Measurements from ENCODE around the gene RSPH3.
"Not testable (repeated sequence)": the region's sequence is repeated elsewhere in the genome, so short reads cannot be mapped to it uniquely, and the experiment has no call there.

Gene RSPH3

DNA sequence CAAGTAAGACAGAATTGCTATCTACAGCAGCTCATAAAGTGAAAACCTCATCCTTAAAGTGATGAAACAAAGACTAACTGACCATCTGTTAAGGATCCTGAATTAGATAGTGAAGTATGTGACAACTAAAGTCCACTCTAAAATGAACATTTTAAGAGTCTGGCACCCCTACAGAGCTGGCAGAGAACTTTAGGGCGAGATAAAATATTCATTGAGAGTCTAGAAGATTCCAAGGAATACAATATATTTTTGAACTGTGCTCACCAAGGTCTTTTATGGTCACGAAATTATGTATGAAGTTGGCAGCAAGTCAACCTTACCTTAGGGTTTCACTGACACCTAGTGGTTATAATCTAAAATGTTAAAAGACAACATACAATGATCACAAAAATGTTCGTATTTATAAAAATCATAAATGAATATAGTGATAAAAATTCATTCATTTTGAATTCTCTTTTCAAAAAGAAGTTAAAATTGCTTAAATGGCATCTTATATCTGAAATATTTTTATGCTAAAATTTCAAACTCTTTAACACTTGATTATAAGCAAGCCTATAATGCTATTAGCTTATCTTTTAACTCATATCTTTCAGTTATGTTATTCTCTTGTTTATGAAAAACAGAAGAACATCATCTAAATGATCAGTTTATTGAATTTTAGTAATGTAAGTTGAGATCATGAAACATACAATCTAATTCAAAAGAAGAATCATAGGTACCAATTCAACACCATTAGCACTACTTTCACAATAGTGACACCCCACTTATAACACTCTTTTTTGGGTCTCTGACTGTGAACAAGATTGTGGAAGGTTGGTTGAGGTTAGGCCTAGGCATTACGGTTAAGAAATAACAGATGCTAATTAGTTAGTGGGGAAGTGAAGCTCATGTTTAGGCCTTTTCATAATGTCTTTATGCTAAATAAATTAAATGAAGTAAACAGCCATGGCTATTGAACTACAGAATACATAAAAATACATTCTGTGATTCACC is 27.5 kb downstream of the RSPH3 start:
- DNase-seq (ENCODE audit: low read depth in 2 of 2): no peak

DNA sequence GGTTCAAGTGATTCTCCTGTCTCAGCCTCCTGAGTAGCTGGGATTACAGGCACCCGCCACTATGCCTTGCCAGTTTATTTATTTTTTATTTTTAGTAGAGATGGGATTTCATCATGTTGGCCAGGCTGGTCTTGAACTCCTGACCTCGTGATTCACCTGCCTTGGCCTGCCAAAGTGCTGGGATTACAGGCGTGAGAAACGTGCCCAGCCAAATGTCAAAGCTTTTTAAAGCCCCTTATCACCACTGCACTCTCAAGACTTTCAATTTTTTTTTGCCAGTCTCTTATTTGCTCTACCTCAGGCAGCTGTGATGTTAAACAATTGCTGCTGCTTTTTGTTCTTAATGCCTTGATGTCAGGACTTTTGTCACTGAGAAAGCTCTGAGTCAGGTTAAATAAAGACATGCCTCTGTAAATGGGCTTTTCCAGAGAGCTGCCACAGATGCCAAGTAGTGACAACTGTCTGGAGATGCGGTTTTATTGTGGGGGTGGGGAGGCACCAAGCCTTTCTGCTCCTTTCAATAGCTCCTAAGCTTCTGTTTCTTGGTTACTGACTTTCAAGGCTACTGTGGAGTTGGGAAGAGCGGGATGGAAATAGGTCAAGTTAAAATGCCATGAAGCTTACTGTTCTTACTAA is 29.2 kb downstream of the RSPH3 start:
- DNase-seq (ENCODE audit: low read depth in 2 of 2): no peak

DNA sequence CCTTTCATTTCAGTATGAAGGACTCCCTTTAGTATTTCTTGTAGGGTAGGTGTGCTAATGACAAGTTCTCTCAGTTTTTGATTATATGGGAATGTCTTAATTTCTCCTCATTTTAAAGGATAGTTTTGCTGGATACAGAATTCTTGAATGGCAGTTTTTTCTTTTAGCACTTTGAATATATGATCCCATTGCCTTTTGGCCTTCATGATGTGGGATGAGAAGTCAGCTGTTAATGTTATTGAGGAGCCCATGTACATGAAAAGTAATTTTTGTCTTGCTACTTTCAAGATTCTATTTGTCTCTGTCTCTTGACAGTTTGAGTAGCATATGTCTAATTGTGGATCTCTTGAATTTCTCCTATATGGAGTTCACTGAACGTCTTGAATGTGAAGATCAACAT is 30.9 kb downstream of the RSPH3 start:
- no peak for DNase-seq (ENCODE audit: low read depth in 2 of 2)

DNA sequence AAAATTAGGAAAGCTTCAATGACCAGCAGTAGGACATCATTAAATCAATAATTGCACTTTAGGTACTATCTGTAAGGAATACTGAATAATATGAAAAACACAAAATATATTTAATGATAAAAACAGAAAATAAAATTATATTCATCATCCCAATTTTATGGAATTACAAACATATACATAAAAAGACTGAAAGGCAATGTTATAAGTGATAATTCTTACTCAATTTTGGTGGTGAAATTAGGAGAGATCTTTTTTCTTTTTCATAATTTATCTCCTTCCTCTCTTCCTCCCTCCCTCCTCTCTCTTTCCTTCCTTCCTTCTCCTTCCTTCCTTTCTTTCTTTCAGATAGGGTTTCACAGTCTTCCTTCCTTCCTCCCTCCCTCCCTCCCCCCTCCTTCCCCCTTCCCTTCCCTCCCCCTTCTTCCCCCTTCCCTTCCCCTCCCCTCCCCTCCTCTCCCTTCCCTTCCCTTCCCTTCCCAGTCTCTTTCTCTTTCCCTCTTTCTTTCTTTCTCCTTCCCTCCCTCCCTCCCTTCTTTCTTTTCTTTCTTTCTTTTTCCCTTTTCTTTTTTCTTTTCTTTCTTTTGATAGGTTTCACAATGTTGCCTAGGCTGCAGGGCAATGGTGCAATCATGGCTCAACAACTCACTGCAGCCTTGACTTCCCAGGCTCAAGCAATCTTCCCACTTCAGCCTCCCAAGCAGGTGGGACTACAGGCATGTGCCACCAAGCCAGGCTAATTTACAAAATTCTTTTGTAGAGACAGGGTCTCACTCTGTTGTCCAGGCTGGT is 36.8 kb downstream of the RSPH3 start:
- DNase-seq (ENCODE audit: low read depth in 2 of 2): no peak

DNA sequence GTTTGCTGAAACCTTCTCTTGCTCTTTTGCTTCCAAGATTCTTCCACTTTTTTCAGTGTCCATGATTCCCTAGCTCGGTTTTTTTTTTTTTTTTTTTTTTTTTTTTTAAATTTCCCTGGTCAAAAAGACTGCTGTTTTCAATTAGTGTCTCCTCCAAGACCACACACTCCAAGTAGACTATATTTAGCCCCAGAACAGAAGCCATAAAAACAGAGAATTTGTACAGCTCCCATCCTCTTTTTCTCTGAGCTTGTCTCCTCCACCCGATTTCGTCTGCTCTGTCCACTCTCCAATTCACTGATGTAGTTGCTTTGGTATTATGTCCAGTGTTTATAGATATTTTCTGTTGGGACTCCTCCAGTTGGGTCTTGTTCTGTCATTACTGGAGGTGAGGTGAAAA is 37.6 kb downstream of the RSPH3 start:
- no peak for DNase-seq (ENCODE audit: low read depth in 2 of 2)

DNA sequence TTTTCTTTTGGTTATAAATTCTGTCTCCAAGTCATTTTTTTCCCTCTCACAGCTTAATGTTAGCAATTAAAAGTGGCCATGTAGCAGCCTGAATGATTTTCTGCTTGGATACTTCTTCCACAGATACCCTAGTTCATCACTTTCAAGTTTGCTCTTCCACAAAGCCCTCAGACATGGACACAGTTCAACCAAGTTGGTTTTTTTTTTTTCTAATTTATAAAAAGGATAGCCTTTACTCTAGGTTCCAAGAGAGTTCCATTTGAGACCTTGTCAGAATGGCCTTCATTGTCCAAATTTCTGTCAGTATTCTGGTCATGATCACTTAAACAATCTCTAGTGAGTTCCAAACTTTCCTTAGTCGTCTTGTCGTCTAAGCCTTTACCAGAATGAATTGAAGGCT is 40.0 kb downstream of the RSPH3 start:
- no peak for DNase-seq (ENCODE audit: low read depth in 2 of 2)

DNA sequence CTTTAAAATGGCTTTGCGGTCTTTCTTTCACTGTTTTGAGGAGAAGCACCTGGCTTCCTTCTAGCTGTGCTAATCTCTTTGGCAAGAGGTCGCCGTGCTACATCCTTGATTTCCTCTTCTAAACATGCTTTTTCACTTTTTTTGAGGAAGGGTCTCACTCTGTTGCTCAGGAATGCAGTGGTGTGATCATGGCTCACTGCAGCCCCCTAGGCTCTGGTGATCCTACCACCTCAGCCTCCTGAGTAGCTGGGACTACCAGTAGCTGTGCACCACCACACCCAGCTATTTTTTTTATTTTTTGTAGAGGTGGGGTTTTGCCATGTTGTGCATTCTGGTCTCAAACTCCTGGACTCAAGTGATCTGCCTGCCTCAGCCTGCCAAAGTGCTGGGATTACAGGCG is 40.5 kb downstream of the RSPH3 start:
- no peak for DNase-seq (ENCODE audit: low read depth in 2 of 2)

DNA sequence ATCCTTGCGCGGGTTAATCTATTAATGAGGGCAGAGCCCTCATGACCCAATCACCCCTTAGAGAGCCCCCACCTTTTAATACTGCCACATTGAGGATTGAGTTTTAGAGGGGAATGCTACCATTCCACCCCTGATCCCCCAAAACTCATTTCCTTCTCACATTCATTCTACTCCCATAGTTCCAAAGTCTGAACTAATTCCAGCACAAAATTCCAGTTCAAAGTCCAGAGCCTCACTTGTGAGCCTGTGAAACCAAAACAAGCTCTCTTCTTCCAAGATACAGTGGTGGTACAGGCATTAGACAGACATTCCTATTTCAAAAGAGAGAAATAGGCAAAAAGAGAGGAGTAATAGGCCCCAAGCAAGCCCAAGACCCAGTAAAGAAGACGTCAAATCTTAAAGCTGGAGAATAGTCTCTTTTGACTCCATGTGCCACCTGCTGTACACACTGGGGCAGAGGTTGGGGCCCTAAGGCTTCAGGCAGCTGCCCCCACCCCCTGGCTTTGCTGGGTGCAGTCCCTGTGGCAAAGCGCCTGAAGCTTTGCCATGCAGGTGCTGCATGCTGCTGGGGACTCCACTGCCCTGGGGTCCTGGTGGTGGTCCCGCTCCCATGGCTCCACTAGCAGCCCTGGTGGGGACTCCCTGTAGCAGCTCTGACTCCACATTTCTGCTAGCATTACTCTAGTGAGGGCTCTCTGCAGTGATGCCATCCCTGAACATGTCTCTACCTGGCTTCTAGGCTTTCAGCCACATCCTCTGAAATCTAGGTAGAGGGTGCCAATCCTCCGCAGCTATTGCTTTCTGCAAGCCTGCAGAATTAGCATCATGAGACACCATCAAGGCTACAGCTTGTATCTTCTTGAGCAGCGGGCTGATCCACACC is 41.3 kb downstream of the RSPH3 start:
- no peak for DNase-seq (ENCODE audit: low read depth in 2 of 2)

DNA sequence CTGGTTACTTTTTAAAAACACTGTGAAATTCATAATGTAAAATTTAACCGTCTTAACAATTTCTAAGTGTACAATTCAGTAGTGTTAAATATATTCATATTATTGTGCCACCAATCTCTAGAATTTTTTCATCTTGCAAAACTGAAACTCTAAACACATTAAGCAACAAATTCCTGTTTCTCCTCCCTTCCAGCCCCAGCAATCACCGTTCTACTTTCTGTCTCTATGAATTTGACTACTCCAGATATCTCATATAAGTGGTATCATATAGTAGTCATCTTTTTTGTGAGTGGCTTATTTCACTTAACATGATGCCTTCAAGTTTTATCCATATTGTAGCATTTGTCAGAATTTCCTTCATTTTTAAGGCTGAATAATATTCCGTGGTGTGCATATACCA is 44.7 kb downstream of the RSPH3 start:
- DNase-seq (ENCODE audit: low read depth in 2 of 2): no peak

DNA sequence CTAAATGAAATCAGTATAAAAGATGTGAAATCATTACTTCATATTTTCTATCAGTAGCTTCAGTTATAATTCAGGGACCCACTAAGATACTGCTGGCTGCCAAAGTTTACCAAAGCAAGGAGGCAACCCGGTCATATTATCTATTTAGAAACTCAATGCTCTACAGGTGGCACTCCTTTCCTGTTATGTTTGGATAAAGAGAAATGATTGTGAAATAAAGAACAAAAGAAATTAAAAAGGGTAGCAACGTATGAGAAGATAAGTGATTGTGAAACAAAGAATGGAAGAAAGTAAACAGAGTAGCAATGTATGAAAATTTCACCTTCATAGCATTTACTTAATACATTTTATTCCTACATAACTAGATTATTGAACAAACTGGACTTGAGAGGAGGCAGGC is 45.2 kb downstream of the RSPH3 start:
- DNase-seq (ENCODE audit: low read depth in 2 of 2): no peak

DNA sequence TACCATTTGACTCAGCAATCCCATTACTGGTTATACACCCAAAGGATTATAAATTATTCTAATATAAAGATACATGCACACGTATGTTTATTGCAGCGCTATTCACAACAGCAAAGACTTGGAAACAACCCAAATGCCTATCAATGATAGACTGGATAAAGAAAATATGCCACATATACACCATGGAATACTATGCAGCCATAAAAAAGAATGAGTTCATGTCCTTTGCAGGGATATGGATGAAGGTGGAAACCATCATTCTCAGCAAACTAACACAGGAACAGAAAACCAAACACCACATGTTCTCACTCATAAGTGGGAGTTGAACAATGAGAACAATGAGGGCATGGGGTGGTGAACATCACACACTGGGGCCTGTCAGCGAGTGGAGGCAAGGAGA is 48.0 kb downstream of the RSPH3 start:
- DNase-seq (ENCODE audit: low read depth in 2 of 2): not testable (repeated sequence)

DNA sequence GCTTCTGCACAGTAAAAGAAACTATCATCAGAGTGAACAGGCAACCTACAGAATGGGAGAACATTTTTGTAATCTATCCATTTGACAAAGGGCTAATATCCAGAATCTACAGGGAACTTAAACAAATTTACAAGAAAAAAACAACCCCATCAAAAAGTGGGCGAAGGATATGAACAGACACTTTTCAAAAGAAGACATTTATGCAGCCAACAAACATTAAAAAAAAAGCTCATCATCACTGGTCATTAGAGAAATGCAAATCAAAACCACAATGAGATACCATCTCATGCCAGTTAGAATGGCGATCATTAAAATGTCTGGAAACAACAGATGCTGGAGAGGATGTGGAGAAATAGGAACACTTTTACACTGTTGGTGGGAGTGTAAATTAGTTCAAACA is 48.4 kb downstream of the RSPH3 start:
- DNase-seq (ENCODE audit: low read depth in 2 of 2): not testable (repeated sequence)

DNA sequence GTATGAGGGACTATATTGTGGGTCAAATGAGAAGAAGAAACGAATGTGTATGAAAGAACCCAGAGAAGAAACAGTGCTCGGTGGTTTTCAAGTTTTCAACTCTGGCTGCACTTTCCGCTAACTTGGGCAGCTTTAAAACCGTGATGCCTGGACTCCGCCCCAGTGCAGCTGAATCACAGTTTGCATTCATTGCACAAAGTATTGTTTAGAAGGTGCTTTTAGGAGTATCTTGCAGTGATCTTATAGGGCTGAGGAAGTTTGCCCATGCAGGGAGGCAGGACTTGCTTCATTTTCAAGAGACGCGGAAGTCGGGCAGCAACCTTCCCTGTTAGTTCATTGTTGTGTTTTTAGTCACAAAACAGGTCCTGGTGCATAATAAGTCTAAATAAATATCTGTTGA is 52.7 kb downstream of the RSPH3 start:
- DNase-seq (ENCODE audit: low read depth in 2 of 2): no peak

DNA sequence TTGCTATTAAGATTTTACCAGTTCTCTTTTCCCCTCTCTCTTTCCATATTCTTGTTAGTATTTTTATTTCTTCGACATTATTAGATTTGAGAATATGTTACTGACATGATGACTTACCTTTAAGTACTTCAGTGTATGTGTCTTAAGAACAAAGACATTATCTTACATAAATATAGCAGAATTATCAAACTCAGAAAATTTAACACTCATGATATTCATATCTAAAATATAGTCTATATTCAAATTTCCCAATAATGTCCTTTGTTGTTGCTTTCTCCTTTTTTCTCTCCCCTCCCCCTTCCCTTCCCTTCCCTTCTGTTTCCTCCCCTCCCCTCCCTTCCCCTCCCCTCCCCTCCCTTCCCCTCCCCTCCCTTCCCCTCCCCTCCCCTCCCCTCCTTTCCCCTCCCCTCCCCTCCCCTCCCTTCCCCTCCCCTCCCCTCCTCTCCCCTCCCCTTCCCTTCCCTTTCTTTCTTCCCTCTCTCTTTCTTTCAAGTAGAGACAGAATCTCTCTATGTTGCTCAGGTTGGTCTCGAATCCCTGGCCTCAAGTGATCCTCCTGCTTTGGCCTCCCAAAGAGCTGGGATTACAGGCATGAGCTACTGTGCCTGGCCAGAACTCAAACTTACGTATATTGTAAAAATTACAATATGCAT is 56.5 kb downstream of the RSPH3 start:
- DNase-seq (ENCODE audit: low read depth in 2 of 2): no peak

DNA sequence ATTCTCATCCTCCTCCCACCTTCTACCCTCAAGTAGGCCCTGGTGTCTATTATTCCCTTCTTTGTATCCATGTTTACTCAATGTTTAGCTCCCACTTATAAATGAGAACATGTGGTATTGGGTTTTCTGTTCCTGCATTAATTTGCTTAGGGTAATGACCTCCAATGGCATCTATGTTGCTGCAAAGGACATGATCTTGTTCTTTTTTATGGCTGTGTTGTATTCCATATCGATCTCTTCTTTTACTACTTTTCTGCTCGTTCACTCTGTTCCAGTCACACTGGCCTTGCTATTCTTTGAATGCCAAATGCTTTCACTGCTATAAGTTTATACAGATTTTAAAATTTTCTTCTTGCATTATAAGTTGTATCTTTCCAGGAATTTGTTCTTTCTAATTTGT is 57.7 kb downstream of the RSPH3 start:
- DNase-seq (ENCODE audit: low read depth in 2 of 2): no peak

DNA sequence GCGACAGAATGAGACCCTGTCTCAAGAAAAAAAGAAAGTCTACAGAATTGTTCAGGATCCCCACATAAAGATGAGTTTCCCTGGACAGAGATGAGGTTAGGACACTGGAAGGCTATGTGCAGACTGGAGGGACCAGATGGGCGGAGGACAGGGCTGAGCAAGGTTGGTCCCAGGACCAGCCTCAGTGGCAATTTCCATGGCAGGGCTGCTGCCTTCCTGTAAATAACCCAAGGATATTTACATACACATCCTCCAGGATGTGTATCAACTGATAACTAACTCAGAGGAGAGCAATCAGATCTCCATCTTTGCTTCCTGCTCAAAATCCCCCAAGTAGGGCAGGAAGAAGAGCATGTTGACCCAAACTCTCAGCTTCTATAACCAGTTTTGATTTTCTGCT is 58.8 kb downstream of the RSPH3 start:
- DNase-seq (ENCODE audit: low read depth in 2 of 2): no peak

DNA sequence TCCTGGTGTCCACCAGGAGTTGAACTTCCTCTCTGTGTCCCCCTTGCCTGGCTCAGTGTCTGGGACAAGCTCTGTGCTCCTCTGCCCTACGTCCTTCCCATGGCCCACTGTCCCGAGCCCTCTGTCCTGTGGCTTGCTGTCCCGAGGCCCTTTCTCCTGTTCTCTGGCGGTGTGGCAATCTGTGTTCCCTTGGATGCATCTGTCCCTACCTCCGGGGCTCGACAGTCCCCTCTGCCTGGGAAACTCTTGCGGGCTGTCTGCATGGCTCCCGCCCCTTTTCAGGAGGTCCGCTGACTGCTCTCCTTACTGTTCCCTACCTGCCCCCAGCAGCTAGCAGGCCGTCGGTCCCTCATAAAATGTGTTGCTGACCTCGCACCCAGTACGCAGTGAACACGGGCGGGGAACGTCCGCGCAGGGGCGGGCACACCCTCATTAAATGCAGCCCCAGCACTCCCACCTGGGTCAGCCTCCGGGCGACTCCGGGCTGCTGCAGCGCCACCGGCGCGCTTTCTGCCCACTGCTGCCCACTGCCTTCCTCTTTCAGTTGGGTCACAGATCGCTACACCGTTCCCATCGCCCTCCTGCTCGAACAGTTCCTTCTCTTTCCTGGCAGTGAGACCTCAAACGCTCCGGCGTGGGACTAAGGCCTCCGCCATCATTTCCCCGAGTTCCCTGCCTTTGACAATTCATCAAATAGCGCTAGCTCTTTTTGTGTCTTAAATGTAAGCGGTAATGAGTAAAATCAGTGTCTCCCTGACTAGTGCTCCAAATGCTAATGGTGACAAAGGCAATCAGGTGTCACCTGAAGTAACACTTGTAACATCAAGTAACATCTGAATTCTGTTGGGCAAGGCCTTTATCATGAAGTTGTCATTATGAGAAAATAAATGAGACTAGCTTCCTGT is 60.5 kb downstream of the RSPH3 start:
- DNase-seq (ENCODE audit: low read depth in 2 of 2): no peak

DNA sequence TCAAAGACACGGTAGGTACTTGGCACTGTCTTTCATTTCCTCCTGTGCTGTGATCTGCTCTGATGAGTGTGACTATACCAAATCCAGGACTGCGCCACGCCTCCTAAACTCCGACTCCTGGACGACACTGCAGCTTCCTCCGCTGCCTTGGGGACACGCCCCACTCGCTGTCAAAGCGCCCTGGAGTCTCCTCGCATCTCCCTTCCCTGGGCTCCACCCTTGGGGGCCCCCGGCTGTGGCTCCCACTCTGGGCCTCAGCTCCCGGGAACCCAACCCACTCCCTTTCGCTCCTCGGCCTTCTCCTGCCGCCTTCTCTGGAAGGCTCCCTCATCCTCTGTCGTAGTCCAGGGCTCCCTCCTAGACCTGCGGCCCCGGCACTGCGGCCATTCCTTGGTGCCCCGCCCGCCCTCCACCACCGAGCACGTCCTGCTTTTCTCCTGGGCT is 61.2 kb downstream of the RSPH3 start:
- no peak for DNase-seq (ENCODE audit: low read depth in 2 of 2)

DNA sequence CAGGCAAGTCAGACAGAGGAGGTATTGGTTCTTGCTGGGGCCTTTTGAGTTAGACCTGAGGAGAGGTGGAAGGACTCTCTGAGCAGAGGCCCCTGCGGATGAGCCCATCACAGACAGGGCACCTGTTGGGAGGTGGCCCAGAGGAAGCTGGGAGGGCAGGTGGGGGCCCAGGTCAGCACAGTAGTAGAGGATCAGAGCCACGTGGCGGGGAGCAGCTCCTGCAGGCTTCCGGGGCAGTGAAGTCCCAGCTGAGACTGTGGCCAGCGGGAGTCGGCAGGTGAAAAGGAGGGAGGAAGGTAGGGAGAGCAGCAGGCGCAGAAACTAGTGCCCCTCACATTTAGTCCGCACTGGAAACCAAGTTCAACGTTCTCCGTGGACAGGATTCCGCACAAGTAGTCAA is 61.8 kb downstream of the RSPH3 start:
- DNase-seq (ENCODE audit: low read depth in 2 of 2): no peak

DNA sequence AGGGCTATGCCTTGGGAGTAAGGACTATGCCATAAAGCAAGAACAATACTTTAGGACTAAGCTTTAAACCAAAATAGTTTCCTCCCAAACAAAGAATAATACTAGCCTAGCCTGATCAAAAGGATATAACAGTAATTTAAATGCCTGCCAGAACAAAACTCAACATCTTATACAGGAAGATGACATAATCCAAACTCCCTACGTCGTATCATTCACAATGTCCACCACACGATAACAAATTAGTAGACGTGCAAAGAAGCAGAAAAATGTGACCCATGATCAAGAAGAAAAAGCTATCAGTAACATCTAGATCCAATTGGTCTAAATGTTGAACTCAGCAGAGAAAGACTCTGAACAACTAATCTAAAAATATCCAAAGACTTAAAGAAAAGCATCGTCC is 65.8 kb downstream of the RSPH3 start:
- DNase-seq (ENCODE audit: low read depth in 2 of 2): no peak

All from activated CD8-positive, alpha-beta memory T cell treated with anti-CD3 and anti-CD28 coated beads for 4 hours (primary cell).